H1 (cell line): ENCODE data around the gene SYNPO. TPM values are rescaled to one million over a fixed set of nuclear protein-coding genes. Genes with fewer than 3 reads are reported as not detected.

Experiments
- BCL11A ChIP-seq, 2 experiments: IDR thresholded peaks; one replicate each; pipeline ENCODE4 v1.6.1; 2011; ENCODE audit warnings: low read depth in 2 of 2, low read length in 2 of 2, mild to moderate bottlenecking in 2 of 2
- CBX8 ChIP-seq: fragments of 300-800, 300-1000 bp; sonication (generic); IDR thresholded peaks from 2 replicates; pipeline ENCODE4 v1.7.1; 2016; ENCODE audit warnings: low read depth, low read length, borderline replicate concordance
- CEBPB ChIP-seq: IDR thresholded peaks from 2 replicates; pipeline ENCODE4 v1.6.1; 2012; ENCODE audit warnings: low read depth, low read length
- CTBP2 ChIP-seq: IDR thresholded peaks from 2 replicates; pipeline ENCODE4 v1.7.0; 2011; ENCODE audit warnings: borderline replicate concordance, mild to moderate bottlenecking, moderate library complexity, mixed read lengths, low read length; ENCODE audit not compliant: insufficient read depth, insufficient read length
- EZH2 ChIP-seq: fragments of 200-600 bp; sonication (generic); IDR thresholded peaks from 2 replicates; pipeline ENCODE4 v1.7.1; 2012; ENCODE audit warnings: low read depth, mild to moderate bottlenecking, moderate library complexity, low read length, inconsistent platforms; ENCODE audit not compliant: severe bottlenecking
- KDM4A ChIP-seq: IDR thresholded peaks from one replicate; pipeline ENCODE4 v1.7.1; 2012; ENCODE audit warnings: low read depth, mild to moderate bottlenecking, moderate library complexity, low read length, inconsistent platforms; ENCODE audit not compliant: severe bottlenecking
- SP2 ChIP-seq: IDR thresholded peaks from 2 replicates; pipeline ENCODE4 v1.6.1; 2012; ENCODE audit warnings: mild to moderate bottlenecking, low read length, inconsistent platforms
- SP4 ChIP-seq: IDR thresholded peaks from 2 replicates; pipeline ENCODE4 v1.6.1; 2012; ENCODE audit warnings: low read length, inconsistent platforms
- ZNF274 ChIP-seq: IDR thresholded peaks from 2 replicates; pipeline ENCODE4 v1.7.0; 2012; ENCODE audit warnings: low read length, borderline replicate concordance; ENCODE audit errors: extremely low read depth
- polyA plus RNA-seq, 7 experiments: library from polyadenylated mRNA; depleted of rRNA in 3 of 7; stranded (reverse) in 5 of 7; unstranded in 2 of 7; fragments of >200 nt in 5 of 7; fragments of 200-250 nt in 2 of 7; gene quantifications; 1 replicate in 5 of 7; 2 replicates in 1 of 7; 4 replicates in 1 of 7; pipeline versions ENCODE4 v1.2.1 to v1.2.3, GENCODE V29; 2011 to 2013; ENCODE audit warnings: missing spikeins in 2 of 7, mixed read lengths in 2 of 7
- total RNA-seq: library from RNA; stranded (reverse); fragmentation: NEBNext Ultra II Directional; extraction: Animal tissue kit (Norgen Biotek cat#: 25700); gene quantifications from 2 replicates; pipeline ENCODE4 v1.2.1, GENCODE V29; 2021
- TF ChIP-seq, protein P1 (sequence below): fragments of 300-600 bp; sonication (generic); IDR thresholded peaks from 2 replicates; pipeline ENCODE4 v1.7.1; 2012; ENCODE audit warnings: low read length, moderate library complexity, mild to moderate bottlenecking, inconsistent platforms; ENCODE audit not compliant: insufficient replicate concordance

The SYNPO gene
- total and polyA plus RNA-seq, 2 of the 8 experiments (the other 6 are each of a cell fraction or from before 2014, with no cell fraction given) = 2.3 TPM

DNA sequence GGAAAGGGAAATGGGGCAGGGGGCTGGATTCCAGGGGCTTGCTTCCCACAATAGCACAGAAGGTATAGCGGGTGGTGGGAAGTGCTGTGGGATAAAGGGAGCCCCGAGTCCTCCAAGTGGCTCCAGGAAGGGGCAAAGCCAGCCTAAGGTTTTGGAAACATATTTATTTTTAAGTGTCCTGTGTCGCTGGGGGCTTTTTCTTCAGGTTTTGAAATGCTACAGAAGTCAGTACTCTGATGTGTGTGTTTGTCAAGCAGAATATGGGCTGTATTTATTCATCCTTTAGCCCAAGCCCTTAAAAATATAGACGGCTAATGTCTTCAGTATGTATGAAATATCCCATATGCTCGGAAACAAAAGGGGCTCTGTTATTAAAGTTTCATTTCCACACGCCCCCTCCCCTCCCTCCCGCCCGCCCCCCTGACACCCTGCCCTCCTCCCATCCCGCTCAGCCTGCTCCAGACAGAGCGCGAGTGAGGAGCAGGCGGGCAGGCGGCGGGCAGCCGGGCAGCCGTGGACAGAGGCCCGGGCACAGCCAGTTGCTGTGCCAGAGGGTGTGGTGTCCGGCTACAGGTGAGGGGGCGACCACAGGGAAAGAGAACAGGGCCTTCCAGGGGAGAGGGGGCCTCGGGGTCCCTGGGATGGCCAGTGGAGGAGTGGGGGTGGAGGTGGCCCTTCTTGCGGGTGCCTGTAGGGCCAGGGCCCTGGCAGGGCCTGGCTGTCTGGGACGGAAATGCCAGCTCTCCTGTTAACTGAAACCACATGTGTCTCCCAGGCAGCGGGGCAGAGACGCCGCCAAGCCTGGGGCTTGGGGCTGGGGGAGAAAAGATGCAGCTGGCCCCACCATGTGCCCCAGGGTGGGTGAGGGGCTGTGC, 39.6 kb upstream of the SYNPO start (continued):
- TF ChIP-seq, protein P1, sequence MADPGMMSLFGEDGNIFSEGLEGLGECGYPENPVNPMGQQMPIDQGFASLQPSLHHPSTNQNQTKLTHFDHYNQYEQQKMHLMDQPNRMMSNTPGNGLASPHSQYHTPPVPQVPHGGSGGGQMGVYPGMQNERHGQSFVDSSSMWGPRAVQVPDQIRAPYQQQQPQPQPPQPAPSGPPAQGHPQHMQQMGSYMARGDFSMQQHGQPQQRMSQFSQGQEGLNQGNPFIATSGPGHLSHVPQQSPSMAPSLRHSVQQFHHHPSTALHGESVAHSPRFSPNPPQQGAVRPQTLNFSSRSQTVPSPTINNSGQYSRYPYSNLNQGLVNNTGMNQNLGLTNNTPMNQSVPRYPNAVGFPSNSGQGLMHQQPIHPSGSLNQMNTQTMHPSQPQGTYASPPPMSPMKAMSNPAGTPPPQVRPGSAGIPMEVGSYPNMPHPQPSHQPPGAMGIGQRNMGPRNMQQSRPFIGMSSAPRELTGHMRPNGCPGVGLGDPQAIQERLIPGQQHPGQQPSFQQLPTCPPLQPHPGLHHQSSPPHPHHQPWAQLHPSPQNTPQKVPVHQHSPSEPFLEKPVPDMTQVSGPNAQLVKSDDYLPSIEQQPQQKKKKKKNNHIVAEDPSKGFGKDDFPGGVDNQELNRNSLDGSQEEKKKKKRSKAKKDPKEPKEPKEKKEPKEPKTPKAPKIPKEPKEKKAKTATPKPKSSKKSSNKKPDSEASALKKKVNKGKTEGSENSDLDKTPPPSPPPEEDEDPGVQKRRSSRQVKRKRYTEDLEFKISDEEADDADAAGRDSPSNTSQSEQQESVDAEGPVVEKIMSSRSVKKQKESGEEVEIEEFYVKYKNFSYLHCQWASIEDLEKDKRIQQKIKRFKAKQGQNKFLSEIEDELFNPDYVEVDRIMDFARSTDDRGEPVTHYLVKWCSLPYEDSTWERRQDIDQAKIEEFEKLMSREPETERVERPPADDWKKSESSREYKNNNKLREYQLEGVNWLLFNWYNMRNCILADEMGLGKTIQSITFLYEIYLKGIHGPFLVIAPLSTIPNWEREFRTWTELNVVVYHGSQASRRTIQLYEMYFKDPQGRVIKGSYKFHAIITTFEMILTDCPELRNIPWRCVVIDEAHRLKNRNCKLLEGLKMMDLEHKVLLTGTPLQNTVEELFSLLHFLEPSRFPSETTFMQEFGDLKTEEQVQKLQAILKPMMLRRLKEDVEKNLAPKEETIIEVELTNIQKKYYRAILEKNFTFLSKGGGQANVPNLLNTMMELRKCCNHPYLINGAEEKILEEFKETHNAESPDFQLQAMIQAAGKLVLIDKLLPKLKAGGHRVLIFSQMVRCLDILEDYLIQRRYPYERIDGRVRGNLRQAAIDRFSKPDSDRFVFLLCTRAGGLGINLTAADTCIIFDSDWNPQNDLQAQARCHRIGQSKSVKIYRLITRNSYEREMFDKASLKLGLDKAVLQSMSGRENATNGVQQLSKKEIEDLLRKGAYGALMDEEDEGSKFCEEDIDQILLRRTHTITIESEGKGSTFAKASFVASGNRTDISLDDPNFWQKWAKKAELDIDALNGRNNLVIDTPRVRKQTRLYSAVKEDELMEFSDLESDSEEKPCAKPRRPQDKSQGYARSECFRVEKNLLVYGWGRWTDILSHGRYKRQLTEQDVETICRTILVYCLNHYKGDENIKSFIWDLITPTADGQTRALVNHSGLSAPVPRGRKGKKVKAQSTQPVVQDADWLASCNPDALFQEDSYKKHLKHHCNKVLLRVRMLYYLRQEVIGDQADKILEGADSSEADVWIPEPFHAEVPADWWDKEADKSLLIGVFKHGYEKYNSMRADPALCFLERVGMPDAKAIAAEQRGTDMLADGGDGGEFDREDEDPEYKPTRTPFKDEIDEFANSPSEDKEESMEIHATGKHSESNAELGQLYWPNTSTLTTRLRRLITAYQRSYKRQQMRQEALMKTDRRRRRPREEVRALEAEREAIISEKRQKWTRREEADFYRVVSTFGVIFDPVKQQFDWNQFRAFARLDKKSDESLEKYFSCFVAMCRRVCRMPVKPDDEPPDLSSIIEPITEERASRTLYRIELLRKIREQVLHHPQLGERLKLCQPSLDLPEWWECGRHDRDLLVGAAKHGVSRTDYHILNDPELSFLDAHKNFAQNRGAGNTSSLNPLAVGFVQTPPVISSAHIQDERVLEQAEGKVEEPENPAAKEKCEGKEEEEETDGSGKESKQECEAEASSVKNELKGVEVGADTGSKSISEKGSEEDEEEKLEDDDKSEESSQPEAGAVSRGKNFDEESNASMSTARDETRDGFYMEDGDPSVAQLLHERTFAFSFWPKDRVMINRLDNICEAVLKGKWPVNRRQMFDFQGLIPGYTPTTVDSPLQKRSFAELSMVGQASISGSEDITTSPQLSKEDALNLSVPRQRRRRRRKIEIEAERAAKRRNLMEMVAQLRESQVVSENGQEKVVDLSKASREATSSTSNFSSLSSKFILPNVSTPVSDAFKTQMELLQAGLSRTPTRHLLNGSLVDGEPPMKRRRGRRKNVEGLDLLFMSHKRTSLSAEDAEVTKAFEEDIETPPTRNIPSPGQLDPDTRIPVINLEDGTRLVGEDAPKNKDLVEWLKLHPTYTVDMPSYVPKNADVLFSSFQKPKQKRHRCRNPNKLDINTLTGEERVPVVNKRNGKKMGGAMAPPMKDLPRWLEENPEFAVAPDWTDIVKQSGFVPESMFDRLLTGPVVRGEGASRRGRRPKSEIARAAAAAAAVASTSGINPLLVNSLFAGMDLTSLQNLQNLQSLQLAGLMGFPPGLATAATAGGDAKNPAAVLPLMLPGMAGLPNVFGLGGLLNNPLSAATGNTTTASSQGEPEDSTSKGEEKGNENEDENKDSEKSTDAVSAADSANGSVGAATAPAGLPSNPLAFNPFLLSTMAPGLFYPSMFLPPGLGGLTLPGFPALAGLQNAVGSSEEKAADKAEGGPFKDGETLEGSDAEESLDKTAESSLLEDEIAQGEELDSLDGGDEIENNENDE = no peak
- TF ChIP-seq SP2 (no peak), CEBPB (no peak), SP4 (no peak), EZH2 (no peak), BCL11A (IDR thresholded peaks at IDR 0.05; ENCODE audit: low read depth in 2 of 2, low read length in 2 of 2) (no peak), CBX8 (no peak), ZNF274 (no peak), KDM4A (no peak), CTBP2 (no peak)
